Psoas muscle (tissue), 8 donors: ENCODE results near the gene JAG1. TPM values are rescaled to one million over a fixed set of nuclear protein-coding genes. Genes with fewer than 3 reads are reported as not detected.

Experiments used
- ATAC-seq, 4 donors: fragments of 200-7000 bp; cut with Tn5 transposase; one replicate each; pipeline ENCODE4 v1.9.1; 2020; ENCODE audit warnings: moderate library complexity in 3 of 4, mild to moderate bottlenecking in 2 of 4
- DNase-seq, 2 donors: peaks; one replicate each; pipeline ENCODE4 v3.0.0-alpha.2; 2020
- H3K27ac ChIP-seq: fragments of 200-600 bp; one replicate; pipeline ENCODE4 v1.8.0; 2022
- H3K27me3 ChIP-seq, 3 donors: fragments of 200-600 bp in 1 of 3; one replicate each; pipeline versions ENCODE4 v1.6.1 to v1.8.0; 2013 to 2022; ENCODE audit warnings: low read length in 2 of 3, mild to moderate bottlenecking in 2 of 3, moderate library complexity in 1 of 3; ENCODE audit not compliant: insufficient read depth in 3 of 3
- H3K36me3 ChIP-seq, 2 donors: fragments of 200-600 bp in 1 of 2; one replicate each; pipeline versions ENCODE4 v1.6.1 to v1.8.0; 2013 to 2022; ENCODE audit warnings: low read depth in 1 of 2, mild to moderate bottlenecking in 1 of 2, moderate library complexity in 1 of 2; ENCODE audit not compliant: insufficient read depth in 1 of 2
- H3K4me1 ChIP-seq: fragments of 200-600 bp; one replicate; pipeline ENCODE4 v1.8.0; 2022
- H3K4me3 ChIP-seq: fragments of 200-600 bp; one replicate; pipeline ENCODE4 v1.8.0; 2022; ENCODE audit warnings: mild to moderate bottlenecking
- H3K9me3 ChIP-seq: fragments of 200-600 bp; one replicate; pipeline ENCODE4 v1.8.0; 2022
- CTCF ChIP-seq: fragments of 200-600 bp; IDR thresholded peaks from one replicate; pipeline ENCODE4 v1.8.0; 2022; ENCODE audit warnings: antibody characterized with exemption
- WGBS, 3 donors: extraction: QIAGEN DNeasy Blood & Tissue Kit; methylation state at CpG; one replicate each; pipeline versions ENCODE4 v1.1.6 to v1.1.7; 2013; 5-methylcytosine and 5-hydroxymethylcytosine counted together
- intact Hi-C, 2 donors: fragments of 100-400 bp; cut with DNase I; formaldehyde crosslinking; loops; one replicate each; pipeline versions ENCODE4 v1.11.0 to v1.14.2; 2022
- polyA plus RNA-seq, 3 donors: library from polyadenylated mRNA; stranded (reverse); fragments of 200-250 nt; gene quantifications; one replicate each; pipeline ENCODE4 v1.2.3, GENCODE V29; 2013
- total RNA-seq, 4 donors: library from RNA; stranded (reverse); fragmentation: NEBNext Ultra II Directional in 2 of 4; extraction: Animal tissue kit (Norgen Biotek cat#: 25700) in 2 of 4; gene quantifications; one replicate each; pipeline versions ENCODE4 v1.2.1 to v1.2.4, GENCODE V29; 2021 to 2023
- donor health status: healthy with polysubstance abuse.
- donor health status: DM: no; HTN: no; CAD: no; lungs with moderate emphysema.
- donor health status: Bipolar disorder and iron deficiency.
- donor health status: healthy.
- donor health status: DM: yes; HTN: yes; CAD: no.
- donor health status: DM: no; HTN: no; CAD: no.
- donor health status: DM: no; HTN: no; CAD: no.
- donor health status: DM: yes; HTN: yes; CAD: no.

Gene JAG1
- total and polyA plus RNA-seq, 7 donors, result 5.4 to 35.4 (median 10.4) TPM

- no peak for DNase-seq
- no peaks in the 10 kb centered on the region for H3K9me3 ChIP-seq
- no peak overlapping the region for H3K4me3 ChIP-seq
- H3K4me1 ChIP-seq, result no peaks in the 10 kb centered on the region
- intact Hi-C loops, result no loop called here
- no peak overlapping the region for H3K27ac ChIP-seq
- no peaks in the 10 kb centered on the region for H3K36me3 ChIP-seq
- no peak for TF ChIP-seq CTCF
- H3K27me3 ChIP-seq, result no peaks in the 10 kb centered on the region
- no peak for ATAC-seq
Observed at GRCh38 chr20:10714236-10714975, 40.6 kb upstream of the JAG1 start.

GRCh38 chr20:10713161-10713560, 39.4 kb upstream of the JAG1 start:
- TF ChIP-seq CTCF, result no peak
- no peak for ATAC-seq

GRCh38 chr20:10711903-10712451, 38.2 kb upstream of the JAG1 start:
- Histone ChIP-seq H3K4me1 (no peaks in the 10 kb centered on the region), H3K9me3 (no peaks in the 10 kb centered on the region), H3K36me3 (no peaks in the 10 kb centered on the region), H3K4me3 (no peak overlapping the region), H3K27me3 (no peaks in the 10 kb centered on the region), H3K27ac (no peak overlapping the region)
- intact Hi-C loops, result no loop called here
- TF ChIP-seq CTCF, result no peak
- 74 to 92% (median 83%) methylated on average over 5 of the region's 5 CpGs for WGBS, 3 donors
- DNase-seq, result no peak
- no peak for ATAC-seq

More at GRCh38 chr20:10713161-10713560, 39.4 kb upstream of the JAG1 start:
- no peaks in the 10 kb centered on the region for H3K4me1 ChIP-seq
- no peaks in the 10 kb centered on the region for H3K27me3 ChIP-seq
- H3K9me3 ChIP-seq, result no peaks in the 10 kb centered on the region
- 24 to 41% (median 26%) methylated on average over 2 of the region's 2 CpGs for WGBS, 3 donors
- no peak for DNase-seq
- no peak overlapping the region for H3K27ac ChIP-seq
- intact Hi-C loops, result no loop called here
- H3K4me3 ChIP-seq, result no peak overlapping the region
- H3K36me3 ChIP-seq, result no peaks in the 10 kb centered on the region

GRCh38 chr20:10710991-10711775, 37.4 kb upstream of the JAG1 start:
- no peak overlapping the region for H3K27ac ChIP-seq
- no peak for ATAC-seq
- intact Hi-C loops, result no loop called here

More at GRCh38 chr20:10710991-10711775, 37.4 kb upstream of the JAG1 start:
- Histone ChIP-seq H3K27me3 (no peaks in the 10 kb centered on the region), H3K36me3 (no peaks in the 10 kb centered on the region), H3K9me3 (no peaks in the 10 kb centered on the region), H3K4me1 (no peaks in the 10 kb centered on the region), H3K4me3 (no peak overlapping the region)
- no peak for TF ChIP-seq CTCF
- no peak for DNase-seq
- WGBS, 3 donors, result 89 to 93% (median 92%) methylated on average over 6 of the region's 6 CpGs
